ENCODE measurements around the gene CDK6. TPM values are rescaled to one million over a fixed set of nuclear protein-coding genes. Genes with fewer than 3 reads are reported as not detected.
A peak's percentile ranks its signal among the peaks of the same experiment; 100 is the strongest.

The CDK6 gene
- total RNA-seq, 1 donor from 2014 or later = 30.4 TPM

- DNase-seq (ENCODE audit: low read depth in 2 of 2) = no peak
Observed at GRCh38 chr7:92794831-92795230, 41.5 kb downstream of the CDK6 start.

- no peak for DNase-seq (ENCODE audit: low read depth in 2 of 2)
Observed at GRCh38 chr7:92794391-92794790, 42.0 kb downstream of the CDK6 start.

- no peak for DNase-seq (ENCODE audit: low read depth in 2 of 2)
Observed at GRCh38 chr7:92793656-92794205, 42.6 kb downstream of the CDK6 start.

DNA sequence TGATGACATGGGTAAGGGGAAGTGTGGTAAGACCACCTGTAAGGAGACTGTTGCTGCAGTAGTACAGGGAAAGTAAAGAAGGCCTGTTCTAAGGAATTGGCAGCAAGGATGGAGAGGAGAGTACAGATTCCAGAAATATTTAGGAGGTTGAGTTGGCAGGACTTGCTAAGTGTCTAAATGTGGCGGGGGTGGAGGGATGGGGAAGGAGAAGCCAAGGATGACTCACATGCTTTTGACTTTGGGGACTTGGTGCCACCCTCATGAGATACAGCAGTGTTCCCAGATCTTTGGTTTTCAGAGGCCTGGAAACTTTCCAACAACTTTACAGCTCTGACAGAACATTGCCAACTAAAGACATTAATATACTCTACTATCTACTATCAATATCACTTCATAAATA lies 45.4 kb downstream of the CDK6 start:
- no peak for DNase-seq (ENCODE audit: low read depth in 2 of 2)

- no peak for DNase-seq (ENCODE audit: low read depth in 2 of 2)
Observed at GRCh38 chr7:92788559-92789183, 47.7 kb downstream of the CDK6 start.

DNA sequence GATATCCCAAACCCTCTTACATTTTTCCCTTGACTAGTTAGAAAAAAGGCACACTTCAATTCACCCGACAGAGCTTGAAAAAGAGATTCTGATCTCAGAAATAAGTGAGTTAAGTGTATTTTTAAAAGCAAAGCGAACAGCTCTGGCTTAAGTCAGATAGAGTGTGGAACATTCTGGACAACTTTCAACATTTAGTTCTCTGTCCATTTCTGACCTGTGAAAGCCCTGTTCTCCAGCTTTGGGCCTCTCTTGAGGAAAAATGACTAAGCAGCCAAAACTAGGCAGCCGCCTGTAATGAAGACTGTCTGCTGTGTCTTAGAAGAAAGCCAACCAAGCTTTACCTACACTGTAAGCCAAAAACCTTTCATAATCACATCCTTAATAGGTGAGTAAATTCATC lies 50.5 kb downstream of the CDK6 start:
- DNase-seq (ENCODE audit: low read depth in 2 of 2) = peak in 1 of 2 donors; percentile 27

DNA sequence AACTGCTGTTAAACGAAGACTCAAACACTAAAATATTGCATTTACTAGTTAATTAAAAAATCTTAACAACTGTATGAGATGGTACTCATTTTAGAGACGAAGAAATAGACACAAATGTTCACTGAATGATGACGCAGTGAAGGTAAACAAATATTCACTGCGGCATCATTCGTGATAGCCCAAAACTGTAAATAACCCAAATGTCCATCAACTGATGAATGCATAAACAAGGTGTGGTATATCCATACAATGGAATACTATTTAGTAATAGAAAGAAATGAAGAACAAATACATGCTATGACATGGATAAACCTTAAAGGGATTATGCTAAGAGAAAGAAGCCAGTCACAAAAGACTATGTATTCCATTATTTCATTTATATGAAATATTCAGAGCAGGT lies 51.4 kb downstream of the CDK6 start:
- no peak for DNase-seq (ENCODE audit: low read depth in 2 of 2)

- no peak for DNase-seq (ENCODE audit: low read depth in 2 of 2)
Observed at GRCh38 chr7:92783260-92784201, 52.8 kb downstream of the CDK6 start.

DNA sequence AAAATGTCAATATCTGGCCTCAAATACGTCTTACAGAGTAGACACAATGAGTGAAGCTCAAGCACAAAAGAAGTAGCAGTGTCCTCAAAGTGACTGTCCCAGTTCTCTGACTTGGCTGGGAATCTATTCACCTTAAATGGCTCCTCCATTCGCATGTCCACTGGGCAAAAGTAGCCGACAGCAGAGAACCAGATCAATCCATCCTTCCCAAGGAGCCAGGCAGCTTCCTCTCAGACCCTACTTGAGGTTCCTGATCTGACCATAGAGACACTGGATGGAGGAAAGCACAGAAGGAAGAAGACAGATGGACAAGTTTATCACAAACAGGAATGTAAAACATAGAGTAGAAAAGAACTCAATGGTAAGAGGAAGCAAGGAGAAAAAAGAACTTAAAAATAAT lies 53.5 kb downstream of the CDK6 start:
- no peak for DNase-seq (ENCODE audit: low read depth in 2 of 2)

DNA sequence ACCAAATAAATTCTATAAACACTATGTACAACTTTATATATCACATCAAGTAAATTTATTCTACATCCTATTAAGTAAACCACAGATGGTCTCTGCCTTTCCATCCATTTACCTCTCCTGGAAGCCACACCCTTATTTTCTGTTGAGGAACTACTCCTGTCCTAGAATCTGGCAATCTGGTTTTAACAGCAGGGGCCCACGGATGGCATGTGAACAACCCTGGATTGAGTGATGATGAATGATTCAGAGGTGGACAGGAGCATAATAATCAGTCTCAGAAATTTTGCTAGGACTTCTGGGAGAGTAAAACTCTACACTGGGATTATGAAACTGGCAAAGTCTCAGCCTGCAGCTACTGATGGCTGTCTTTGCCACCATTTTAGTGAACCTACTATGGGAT lies 54.1 kb downstream of the CDK6 start:
- DNase-seq (ENCODE audit: low read depth in 2 of 2) = no peak

GRCh38 chr7:92781117-92781720 lies 55.2 kb downstream of the CDK6 start:
- peak; percentile 89 to 92 for DNase-seq (ENCODE audit: low read depth in 2 of 2)

DNA sequence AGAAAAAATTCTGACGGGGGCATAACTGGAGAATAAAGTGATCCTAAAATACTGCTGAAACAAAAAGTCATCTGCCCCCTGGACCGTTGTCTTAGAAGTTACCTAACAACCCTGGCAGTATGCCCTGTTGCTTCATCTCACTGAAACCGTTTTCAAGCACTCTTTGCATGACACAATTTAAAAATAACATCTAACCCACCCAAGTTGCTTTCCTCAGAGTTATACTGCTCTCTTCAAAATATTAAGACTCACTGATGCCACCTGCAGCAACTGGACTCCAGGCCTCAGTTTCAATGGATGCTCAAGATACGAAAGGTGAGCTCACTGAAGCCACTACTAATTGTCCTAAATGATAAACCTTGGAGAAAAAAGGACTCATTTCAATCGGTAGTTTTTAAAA lies 57.4 kb downstream of the CDK6 start:
- no peak for DNase-seq (ENCODE audit: low read depth in 2 of 2)

DNA sequence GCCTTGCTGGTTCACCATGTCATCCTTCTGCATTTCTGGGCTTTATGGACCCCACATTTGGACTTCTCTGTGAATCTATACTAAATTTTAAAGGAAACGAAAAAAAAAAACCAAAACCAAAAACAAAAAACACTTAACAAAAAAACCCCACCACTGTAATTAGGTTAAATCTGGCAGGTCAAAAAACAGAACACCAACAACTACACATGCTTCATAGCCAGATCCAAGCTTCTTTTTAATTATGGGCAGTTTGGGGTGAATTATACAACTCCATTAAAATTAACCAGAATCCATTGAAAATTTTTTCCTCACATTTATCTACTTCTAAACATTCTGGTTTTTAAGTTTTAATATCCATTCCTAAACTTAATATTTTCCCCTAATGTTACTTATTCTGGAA lies 58.4 kb downstream of the CDK6 start:
- no peak for DNase-seq (ENCODE audit: low read depth in 2 of 2)

DNA sequence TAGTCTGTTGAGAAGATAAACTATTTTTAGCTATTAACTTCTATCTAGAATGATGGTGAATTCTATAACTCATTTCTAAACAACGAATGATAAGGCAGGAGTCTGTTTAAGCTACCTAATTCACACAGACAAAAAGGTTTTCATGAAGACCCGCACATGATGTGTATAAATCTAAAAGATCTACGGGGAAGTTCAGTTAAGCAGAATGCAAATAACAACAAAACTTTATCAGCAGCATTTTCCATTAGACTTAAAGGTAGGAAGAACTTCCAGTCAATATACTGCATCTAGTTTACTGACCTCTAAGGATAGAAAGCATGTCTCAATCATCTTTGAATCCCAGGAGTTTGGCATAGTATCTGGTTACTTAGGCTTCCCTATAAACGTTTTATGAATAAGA lies 62.6 kb downstream of the CDK6 start:
- DNase-seq (ENCODE audit: low read depth in 2 of 2) = no peak

GRCh38 chr7:92769844-92770243 lies 66.5 kb downstream of the CDK6 start:
- no peak for DNase-seq (ENCODE audit: low read depth in 2 of 2)

GRCh38 chr7:92769394-92769699 lies 67.0 kb downstream of the CDK6 start:
- DNase-seq (ENCODE audit: low read depth in 2 of 2) = no peak

DNA sequence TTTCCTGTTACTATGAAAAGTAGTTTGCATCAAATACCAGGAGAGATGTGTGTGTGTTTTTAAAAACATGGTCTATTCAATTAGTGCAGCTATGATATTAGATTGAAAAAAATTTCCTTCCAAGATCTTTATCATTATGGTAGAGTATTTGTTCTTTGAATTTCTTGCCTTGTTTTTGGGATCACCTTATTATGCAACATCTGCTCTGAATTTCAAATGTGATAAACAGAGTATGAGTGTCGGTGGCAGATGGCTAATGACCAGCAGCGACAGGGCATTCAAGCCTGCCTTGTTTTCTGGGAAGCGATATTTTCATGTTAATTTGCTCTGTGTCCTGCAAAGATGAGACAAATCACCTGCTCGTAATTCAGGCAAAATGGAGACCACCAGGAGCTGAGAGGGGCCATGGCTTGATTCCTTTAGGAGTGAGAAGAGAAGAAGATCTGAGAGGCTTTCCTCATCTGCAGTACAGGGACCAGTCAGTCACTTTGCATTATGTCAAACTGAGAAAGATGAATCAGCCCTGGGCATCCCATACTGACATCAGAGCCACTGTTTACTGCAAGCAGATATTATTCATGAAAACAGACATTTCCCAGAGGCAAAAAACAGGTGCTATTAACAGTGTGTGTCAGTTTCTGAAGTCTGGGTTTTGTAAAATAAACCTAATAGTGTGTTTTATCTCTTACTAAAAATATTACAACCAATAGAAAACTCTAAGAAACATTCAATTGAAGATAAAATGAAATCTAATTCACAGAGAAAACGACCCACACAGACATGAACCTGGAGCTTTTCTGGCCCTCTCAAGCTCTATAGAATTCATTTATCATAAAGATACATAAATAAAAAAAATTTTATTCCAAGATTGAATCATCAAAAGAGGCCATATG lies 67.6 kb downstream of the CDK6 start:
- DNase-seq (ENCODE audit: low read depth in 2 of 2) = peak in 1 of 2 donors; percentile 57

DNA sequence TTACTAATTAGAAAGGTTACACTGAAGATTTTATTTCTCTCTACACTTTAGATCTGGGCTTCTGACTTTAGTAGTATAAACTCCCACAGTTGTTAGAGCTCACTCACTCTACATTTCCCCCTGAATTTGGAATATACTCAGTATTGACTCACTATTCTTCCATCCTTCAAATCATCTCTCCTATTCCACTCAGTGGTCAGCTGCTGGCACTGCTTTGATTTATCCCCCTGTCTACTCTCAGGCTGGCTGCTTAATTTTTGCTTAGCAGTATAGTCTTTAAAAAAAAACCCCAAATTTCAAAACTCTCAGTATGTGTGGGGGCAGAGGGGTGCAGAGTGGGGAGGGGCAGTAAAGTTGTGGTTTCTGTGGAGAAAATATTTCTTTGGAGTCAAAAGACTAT lies 68.9 kb downstream of the CDK6 start:
- DNase-seq (ENCODE audit: low read depth in 2 of 2) = peak in 1 of 2 donors; percentile 20

DNA sequence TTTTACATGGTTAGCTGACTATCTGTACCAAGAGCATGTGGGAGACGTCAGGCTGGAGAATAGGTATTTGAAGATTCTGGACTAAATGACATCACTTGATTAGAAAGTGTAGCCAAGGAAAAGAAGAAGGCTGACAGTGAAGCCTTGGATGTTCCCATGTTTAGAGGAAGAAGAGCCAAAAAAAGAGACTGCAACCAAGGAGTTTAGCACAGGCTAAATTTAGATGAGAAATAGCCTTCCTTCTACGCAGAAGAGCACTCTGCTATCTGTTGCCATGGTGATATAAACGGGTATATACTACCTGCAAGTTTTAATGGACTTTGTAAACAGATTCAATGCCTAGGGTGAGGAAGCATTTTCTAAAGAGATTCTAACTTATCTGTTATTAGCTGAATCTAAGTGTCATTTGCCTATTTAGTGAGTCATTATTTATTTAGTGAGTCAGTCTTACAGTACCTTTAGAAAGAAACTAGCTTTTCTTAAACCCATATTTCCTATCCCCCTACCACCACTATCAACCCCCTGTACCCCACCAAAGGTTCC lies 69.8 kb downstream of the CDK6 start:
- DNase-seq (ENCODE audit: low read depth in 2 of 2) = peak; percentile 28 to 48

GRCh38 chr7:92765725-92766124 lies 70.6 kb downstream of the CDK6 start:
- peak in 1 of 2 donors; percentile 51 for DNase-seq (ENCODE audit: low read depth in 2 of 2)

Data from lung microvascular endothelial cell (primary cell).